H1 (cell line): Measurements from ENCODE around the gene SMG7. TPM values are rescaled to one million over a fixed set of nuclear protein-coding genes. Genes with fewer than 3 reads are reported as not detected.

Source experiments
- ASH2L ChIP-seq: fragments of 200-600, 300-600 bp; sonication (generic); IDR thresholded peaks from one replicate; pipeline ENCODE4 v1.7.1; 2017; ENCODE audit warnings: low read length
- MAX ChIP-seq: IDR thresholded peaks from 2 replicates; pipeline ENCODE4 v1.6.1; 2012; ENCODE audit warnings: inconsistent platforms
- TCF12 ChIP-seq: IDR thresholded peaks from 2 replicates; pipeline ENCODE4 v1.6.1; 2011; ENCODE audit warnings: low read depth, mild to moderate bottlenecking, low read length
- polyA plus RNA-seq, 7 experiments: library from polyadenylated mRNA; depleted of rRNA in 3 of 7; stranded (reverse) in 5 of 7; unstranded in 2 of 7; fragments of >200 nt in 5 of 7; fragments of 200-250 nt in 2 of 7; gene quantifications; 1 replicate in 5 of 7; 2 replicates in 1 of 7; 4 replicates in 1 of 7; pipeline versions ENCODE4 v1.2.1 to v1.2.3, GENCODE V29; 2011 to 2013; ENCODE audit warnings: missing spikeins in 2 of 7, mixed read lengths in 2 of 7
- total RNA-seq: library from RNA; stranded (reverse); fragmentation: NEBNext Ultra II Directional; extraction: Animal tissue kit (Norgen Biotek cat#: 25700); gene quantifications from 2 replicates; pipeline ENCODE4 v1.2.1, GENCODE V29; 2021

The SMG7 gene
- total and polyA plus RNA-seq, 2 of the 8 experiments (the other 6 are each of a cell fraction or from before 2014, with no cell fraction given): 39.3 to 65.6 TPM

GRCh38 chr1:183565261-183565660 is 93.0 kb downstream of the SMG7 start (continued):
- TF ChIP-seq TCF12: no peak
- no peak for TF ChIP-seq MAX
- TF ChIP-seq ASH2L: no peak
